Liver (tissue), 3 donors: ENCODE results near the gene RTN4RL1.

Experiments
- ATF3 ChIP-seq: IDR thresholded peaks from 2 replicates; pipeline ENCODE4 v1.6.1; 2016; ENCODE audit warnings: antibody characterized with exemption
- GABPA ChIP-seq, 2 donors: IDR thresholded peaks in 1 of 2; conservative IDR thresholded peaks in 1 of 2; 2 replicates each; pipeline ENCODE4 v1.6.1; 2016; ENCODE audit warnings: antibody characterized with exemption in 2 of 2, mild to moderate bottlenecking in 1 of 2, moderate library complexity in 1 of 2
- JUND ChIP-seq, 2 donors: IDR thresholded peaks; 2 replicates each; pipeline ENCODE4 v1.6.1; 2016; ENCODE audit warnings: antibody characterized with exemption in 2 of 2
- MAX ChIP-seq: IDR thresholded peaks from 2 replicates; pipeline ENCODE4 v1.6.1; 2016; ENCODE audit warnings: antibody characterized with exemption
- RAD21 ChIP-seq, 2 donors: IDR thresholded peaks; 2 replicates each; pipeline ENCODE4 v1.6.1; 2016; ENCODE audit warnings: antibody characterized with exemption in 2 of 2, mild to moderate bottlenecking in 2 of 2
- RXRA ChIP-seq, 2 donors: IDR thresholded peaks; 2 replicates each; pipeline ENCODE4 v1.6.1; 2017 to 2018; ENCODE audit warnings: antibody characterized with exemption in 2 of 2, mild to moderate bottlenecking in 1 of 2
- YY1 ChIP-seq: IDR thresholded peaks from 2 replicates; pipeline ENCODE4 v1.6.1; 2016; ENCODE audit warnings: antibody characterized with exemption, mild to moderate bottlenecking
- TF ChIP-seq, protein P1 (sequence below): IDR thresholded peaks from 2 replicates; pipeline ENCODE4 v1.6.1; 2016; ENCODE audit warnings: antibody characterized with exemption, mild to moderate bottlenecking
- TF ChIP-seq, protein P2 (sequence below): fragments of 150-350 bp; IDR thresholded peaks from 2 replicates; pipeline ENCODE4 v1.5.1; 2017; ENCODE audit warnings: improper control_type of control experiment, low read depth, low read length; ENCODE audit not compliant: missing input control
- donor health status: healthy.
- donor health status: healthy.

DNA sequence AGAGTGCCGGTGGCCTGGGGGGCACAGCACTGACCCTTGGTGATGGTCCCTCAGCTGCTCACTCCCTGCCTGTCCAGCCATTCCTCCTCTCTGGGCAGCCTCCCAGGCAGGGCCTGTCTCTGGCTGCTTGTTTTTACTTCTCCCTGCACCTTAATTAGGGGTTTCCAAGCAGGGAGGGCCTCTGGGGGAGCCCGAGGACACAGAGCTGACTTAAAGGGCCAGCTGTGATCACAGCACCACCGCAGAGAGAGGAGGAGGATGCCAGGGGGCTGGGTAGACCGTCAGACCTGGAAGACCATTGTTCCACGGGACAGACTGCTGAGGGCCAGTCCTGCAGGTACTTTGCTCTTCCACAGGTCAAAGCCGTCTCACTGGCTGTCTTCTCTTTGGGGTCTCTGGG is 3.6 kb upstream of the RTN4RL1 start:
- TF ChIP-seq, protein P1, sequence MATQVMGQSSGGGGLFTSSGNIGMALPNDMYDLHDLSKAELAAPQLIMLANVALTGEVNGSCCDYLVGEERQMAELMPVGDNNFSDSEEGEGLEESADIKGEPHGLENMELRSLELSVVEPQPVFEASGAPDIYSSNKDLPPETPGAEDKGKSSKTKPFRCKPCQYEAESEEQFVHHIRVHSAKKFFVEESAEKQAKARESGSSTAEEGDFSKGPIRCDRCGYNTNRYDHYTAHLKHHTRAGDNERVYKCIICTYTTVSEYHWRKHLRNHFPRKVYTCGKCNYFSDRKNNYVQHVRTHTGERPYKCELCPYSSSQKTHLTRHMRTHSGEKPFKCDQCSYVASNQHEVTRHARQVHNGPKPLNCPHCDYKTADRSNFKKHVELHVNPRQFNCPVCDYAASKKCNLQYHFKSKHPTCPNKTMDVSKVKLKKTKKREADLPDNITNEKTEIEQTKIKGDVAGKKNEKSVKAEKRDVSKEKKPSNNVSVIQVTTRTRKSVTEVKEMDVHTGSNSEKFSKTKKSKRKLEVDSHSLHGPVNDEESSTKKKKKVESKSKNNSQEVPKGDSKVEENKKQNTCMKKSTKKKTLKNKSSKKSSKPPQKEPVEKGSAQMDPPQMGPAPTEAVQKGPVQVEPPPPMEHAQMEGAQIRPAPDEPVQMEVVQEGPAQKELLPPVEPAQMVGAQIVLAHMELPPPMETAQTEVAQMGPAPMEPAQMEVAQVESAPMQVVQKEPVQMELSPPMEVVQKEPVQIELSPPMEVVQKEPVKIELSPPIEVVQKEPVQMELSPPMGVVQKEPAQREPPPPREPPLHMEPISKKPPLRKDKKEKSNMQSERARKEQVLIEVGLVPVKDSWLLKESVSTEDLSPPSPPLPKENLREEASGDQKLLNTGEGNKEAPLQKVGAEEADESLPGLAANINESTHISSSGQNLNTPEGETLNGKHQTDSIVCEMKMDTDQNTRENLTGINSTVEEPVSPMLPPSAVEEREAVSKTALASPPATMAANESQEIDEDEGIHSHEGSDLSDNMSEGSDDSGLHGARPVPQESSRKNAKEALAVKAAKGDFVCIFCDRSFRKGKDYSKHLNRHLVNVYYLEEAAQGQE = no peak
- TF ChIP-seq, protein P2, sequence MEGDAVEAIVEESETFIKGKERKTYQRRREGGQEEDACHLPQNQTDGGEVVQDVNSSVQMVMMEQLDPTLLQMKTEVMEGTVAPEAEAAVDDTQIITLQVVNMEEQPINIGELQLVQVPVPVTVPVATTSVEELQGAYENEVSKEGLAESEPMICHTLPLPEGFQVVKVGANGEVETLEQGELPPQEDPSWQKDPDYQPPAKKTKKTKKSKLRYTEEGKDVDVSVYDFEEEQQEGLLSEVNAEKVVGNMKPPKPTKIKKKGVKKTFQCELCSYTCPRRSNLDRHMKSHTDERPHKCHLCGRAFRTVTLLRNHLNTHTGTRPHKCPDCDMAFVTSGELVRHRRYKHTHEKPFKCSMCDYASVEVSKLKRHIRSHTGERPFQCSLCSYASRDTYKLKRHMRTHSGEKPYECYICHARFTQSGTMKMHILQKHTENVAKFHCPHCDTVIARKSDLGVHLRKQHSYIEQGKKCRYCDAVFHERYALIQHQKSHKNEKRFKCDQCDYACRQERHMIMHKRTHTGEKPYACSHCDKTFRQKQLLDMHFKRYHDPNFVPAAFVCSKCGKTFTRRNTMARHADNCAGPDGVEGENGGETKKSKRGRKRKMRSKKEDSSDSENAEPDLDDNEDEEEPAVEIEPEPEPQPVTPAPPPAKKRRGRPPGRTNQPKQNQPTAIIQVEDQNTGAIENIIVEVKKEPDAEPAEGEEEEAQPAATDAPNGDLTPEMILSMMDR = no peak
- TF ChIP-seq MAX (no peak), RAD21 (IDR thresholded peaks at IDR 0.05) (no peak), RXRA (IDR thresholded peaks at IDR 0.05) (no peak), GABPA (IDR thresholded peaks at IDR 0.05 in 1 of 2, conservative IDR thresholded peaks at IDR 0.05 in 1 of 2) (no peak), ATF3 (no peak), JUND (IDR thresholded peaks at IDR 0.05) (no peak), YY1 (no peak)
